Hepatocyte (in vitro differentiated cells): Measurements from ENCODE around the gene SLC4A1AP.
"Not testable (repeated sequence)": the region's sequence is repeated elsewhere in the genome, so short reads cannot be mapped to it uniquely, and the experiment has no call there.

Experiments
- CTCF ChIP-seq: fragments of 200-600 bp; sonication (generic); IDR thresholded peaks from 2 replicates; pipeline ENCODE4 v1.5.1; 2016; ENCODE audit warnings: antibody characterized with exemption, mild to moderate bottlenecking; ENCODE audit not compliant: poor library complexity
- EZH2 ChIP-seq: fragments of 200-600 bp; sonication (generic); IDR thresholded peaks from 2 replicates; pipeline ENCODE4 v1.6.1; 2016; ENCODE audit warnings: antibody characterized with exemption, mild to moderate bottlenecking, borderline replicate concordance
- EZH2phosphoT487 ChIP-seq: fragments of 200-600 bp; sonication (generic); IDR thresholded peaks from one replicate; pipeline ENCODE4 v1.6.1; 2018; ENCODE audit warnings: antibody characterized with exemption, mild to moderate bottlenecking, low read depth, moderate library complexity; ENCODE audit not compliant: unreplicated experiment, severe bottlenecking

DNA sequence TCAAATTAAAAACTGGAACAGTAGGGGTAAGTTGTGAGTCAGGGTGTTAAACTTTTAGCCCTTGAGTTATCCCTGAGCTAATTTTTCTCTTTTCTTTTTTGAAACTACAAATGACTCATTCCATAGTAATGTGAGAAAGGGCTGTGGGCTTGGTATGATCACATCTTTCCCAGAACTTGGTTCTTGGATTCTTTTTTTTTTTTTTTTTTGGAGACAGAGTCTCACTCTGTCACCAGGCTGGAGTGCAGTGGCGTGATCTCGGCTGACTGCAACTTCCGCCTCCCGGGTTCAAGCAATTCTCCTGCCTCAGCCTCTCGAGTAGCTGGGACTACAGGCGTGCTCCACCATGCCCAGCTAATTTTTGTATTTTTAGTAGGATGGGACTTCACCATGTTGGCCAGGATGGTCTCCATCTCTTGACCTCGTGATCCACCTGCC is 18.7 kb downstream of the SLC4A1AP start:
- TF ChIP-seq CTCF, EZH2, EZH2phosphoT487: not testable (repeated sequence)
